D341Med (cell line): Measurements from ENCODE around the gene AGR3.

Experiments used
- DNase-seq: peaks from one replicate; pipeline ENCODE4 v3.0.0; 2012; ENCODE audit warnings: low spot score

The AGR3 gene

GRCh38 chr7:16881844-16882243, at the start of gene AGR3:
AGR3 (minus strand) TSS chr7:16881983; CDS start chr7:16878618, 3,365 bp downstream.
- DNase-seq: no peak

DNA sequence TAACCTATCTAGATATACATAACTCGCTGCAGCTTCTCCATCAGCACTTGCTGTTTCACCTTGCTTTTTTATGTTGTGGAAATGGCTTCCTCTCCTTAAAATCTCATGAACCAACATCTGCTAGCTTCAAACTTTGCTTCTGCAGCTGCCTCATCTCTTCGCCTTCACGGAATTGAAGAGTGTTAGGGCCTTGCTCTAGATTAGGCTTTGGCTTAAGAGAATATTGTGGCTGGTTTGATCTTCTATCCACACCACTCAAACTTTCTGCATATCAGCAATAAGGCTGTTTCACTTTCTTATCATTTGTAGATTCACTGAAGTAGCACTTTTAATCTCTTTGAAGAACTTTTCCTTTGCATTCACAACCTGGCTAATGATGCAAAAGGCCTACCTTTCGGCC, 49.2 kb upstream of the AGR3 start:
- no peak for DNase-seq

- no peak for DNase-seq
Observed at GRCh38 chr7:16929146-16929762, 47.5 kb upstream of the AGR3 start.

DNA sequence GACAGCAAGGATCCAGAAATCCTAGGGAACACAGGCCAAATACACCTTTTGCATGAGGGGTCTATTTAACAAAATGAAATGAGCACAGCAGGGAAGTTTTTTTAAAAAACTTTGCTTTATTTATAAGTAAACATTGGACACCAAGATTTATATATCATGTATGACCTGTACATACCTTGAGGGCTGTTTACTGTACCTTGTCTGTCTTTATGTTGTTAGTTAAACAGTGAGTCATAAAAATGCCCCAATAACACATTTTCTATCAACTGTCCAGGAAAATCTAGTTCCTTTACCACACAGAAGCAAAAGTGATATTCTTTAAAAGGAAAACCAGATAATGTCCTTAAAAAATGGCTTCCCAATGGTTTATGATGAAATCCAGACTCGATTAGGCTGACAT, 45.1 kb upstream of the AGR3 start:
- no peak for DNase-seq

- DNase-seq: no peak
Observed at GRCh38 chr7:16926283-16926682, 44.5 kb upstream of the AGR3 start.

DNA sequence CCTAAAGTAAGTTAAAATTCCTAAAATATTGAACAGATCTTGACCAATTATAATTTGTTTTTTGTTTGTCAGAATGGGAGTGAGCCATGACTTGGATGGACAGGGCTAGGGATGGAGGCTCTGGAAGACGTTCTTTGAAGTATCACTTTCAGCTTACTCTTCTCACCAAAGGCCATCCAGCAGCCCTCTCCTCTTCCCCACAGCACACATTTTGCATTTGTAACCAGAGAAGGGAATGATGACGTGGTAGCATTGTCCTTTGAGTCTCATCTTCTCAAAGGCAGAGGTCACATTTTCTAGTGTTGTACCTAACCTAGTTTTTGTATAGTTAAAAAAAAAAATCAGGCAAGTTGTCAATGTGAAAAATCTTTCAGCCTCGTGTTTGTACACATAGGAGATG, 43.8 kb upstream of the AGR3 start:
- no peak for DNase-seq

DNA sequence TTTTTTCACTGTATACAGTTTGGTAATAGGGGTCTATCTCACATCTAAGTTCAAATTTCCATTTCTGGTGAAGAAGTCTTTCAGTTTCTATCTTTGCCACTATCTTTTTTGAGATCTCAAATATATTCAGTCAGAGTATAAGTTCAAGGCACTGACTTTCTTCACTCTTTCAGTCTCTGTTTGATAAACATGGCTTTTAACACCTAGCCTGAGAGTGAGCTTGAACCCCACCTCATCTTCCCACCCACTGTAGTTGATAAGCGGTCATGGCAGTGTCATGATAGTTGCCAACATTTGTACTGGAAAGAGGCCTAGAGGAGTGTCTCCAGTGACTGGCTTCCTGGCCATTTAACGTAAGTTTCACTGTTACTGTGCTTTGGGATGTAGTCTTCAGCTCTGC, 41.2 kb upstream of the AGR3 start:
- DNase-seq: no peak

DNA sequence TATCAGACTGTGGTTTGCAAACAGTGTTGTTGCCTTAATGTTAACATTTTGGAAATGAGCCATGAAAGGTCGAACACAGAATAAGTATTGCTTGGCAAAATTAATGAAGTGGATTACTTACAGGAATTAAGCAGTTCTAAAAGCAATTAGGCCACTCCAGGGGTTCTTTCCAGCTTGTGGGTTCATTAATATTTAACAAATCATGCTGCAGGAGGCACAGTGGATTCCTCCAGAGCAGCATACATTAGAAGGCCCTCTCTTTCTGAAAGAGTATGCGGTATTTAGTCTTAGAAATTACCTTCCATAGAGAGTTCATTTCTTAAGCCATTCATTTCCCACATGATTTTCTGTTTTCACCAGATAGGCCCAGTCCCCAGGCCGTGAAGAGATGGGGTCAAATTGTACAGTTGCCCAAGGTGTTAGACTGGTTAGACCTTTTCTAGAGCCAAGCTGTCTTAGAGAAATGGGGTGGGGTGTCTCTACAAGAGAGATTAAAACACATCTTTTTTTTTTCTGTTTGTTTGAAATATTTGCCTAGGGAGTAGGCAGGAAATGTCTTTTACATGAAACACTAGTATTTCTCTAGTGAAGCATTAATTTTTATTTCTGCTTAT, 40.0 kb upstream of the AGR3 start:
- no peak for DNase-seq

DNA sequence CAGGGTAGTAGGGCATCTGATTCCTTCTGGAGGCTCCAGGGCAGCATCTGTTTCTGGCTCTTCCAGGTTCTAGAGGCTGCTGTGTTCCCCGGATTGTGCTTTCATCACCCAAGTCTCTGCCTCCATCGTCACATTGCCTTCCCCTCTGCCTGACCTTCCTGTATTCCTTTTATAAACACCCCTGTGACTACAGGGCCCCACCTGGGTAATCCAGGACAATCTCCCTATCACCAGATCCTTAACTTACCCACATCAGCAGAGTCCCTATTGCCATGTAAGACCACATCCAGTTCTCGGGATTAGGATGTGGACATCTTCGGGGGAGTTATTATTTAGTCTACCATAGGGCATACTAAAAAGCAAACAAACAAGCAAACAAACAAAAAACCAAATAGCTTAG, 39.4 kb upstream of the AGR3 start:
- DNase-seq: no peak

DNA sequence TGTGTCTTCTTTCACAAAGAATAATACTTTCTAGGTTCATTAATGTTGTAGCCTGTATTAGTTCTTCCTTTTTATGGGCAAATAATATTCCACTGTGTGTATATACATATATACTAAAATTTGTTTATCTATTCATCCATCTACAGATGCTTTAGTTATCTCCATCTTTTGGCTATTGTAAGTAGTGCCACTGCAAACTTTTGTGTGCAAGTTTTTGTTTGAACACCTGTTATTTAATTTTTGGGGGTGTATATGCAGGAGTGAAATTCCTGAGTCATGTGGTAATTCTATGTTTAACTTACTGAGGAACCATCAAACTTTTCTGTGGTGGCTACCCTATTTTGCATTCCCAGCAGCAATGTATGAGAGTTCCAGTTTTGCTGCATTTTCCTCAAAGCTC, 37.7 kb upstream of the AGR3 start:
- no peak for DNase-seq

DNA sequence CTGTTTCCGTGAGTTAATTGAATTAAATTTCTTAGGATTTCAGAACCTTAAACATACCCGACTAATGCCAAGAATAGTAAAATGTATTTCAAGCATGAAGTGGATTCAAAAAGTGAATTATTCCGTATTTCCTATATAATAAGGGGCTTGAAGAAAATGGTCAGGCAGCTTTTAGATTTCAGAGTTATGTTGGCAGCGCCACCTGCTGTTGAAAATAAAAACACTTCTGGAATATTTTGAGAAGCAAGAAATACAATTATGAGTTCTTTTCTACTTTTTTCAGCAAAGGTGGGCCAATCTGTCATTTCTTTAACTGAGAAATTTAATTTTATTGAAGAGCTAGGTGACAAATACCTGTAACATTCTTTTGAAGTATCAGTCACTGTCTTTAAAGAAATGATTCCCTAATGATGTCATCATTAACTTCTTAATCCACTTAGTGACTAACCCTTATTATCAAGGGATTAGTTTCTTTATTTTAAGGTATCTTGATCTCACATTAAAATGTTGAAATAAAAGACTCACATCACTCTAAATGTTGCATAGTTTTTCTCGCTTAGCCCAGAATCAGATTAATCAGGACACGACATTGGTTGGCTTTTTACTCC, 36.6 kb upstream of the AGR3 start:
- DNase-seq: peak; percentile 30

- DNase-seq: no peak
Observed at GRCh38 chr7:16916738-16917137, 35.0 kb upstream of the AGR3 start.

GRCh38 chr7:16916105-16916639, 34.4 kb upstream of the AGR3 start:
- no peak for DNase-seq

- DNase-seq: no peak
Observed at GRCh38 chr7:16915405-16915804, 33.6 kb upstream of the AGR3 start.

- DNase-seq: no peak
Observed at GRCh38 chr7:16914771-16915170, 33.0 kb upstream of the AGR3 start.

DNA sequence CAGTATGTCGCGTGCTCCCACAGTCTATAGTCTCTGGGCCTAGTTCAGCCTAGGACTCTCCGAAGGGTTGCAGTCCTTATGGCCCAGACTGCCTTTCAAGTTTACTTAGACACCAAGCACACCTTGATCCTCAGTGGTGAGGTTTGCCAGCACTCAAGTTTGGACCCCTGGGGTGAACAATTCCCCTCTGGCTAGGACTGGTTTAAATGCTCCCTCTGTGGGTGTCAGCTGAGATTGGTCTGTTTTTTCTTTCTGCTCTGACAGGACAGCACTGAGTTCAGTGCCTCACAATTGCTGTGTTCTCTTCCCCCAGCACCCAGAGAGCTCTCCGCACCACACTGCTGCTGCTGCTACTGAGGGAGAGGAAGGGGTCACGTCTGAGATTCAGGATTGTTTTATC, 31.9 kb upstream of the AGR3 start:
- DNase-seq: no peak

DNA sequence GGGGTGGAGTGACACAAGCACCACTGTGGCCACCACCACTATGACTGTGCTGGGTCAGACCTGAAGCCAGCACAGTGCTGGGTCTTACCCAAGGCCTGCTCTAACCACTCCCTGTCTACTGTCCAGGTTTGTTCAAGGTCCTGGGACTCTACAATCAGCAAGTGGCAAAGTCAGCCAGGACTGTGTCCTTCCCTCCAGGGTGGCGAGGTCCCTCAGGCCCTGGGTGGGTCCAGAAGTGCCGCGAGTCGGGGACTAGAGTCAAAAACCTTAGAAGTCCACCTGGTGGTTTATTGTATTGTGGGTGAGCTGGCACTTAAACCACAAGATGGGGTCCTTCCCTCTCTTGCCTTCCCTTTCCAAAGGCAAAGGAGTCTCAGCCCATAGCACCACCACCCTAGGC, 30.8 kb upstream of the AGR3 start:
- no peak for DNase-seq

- DNase-seq: no peak
Observed at GRCh38 chr7:16908561-16908960, 26.8 kb upstream of the AGR3 start.

GRCh38 chr7:16905300-16906044, 23.7 kb upstream of the AGR3 start:
- DNase-seq: no peak

GRCh38 chr7:16904076-16904475, 22.3 kb upstream of the AGR3 start:
- DNase-seq: no peak

GRCh38 chr7:16900209-16900768, 18.5 kb upstream of the AGR3 start:
- no peak for DNase-seq

DNA sequence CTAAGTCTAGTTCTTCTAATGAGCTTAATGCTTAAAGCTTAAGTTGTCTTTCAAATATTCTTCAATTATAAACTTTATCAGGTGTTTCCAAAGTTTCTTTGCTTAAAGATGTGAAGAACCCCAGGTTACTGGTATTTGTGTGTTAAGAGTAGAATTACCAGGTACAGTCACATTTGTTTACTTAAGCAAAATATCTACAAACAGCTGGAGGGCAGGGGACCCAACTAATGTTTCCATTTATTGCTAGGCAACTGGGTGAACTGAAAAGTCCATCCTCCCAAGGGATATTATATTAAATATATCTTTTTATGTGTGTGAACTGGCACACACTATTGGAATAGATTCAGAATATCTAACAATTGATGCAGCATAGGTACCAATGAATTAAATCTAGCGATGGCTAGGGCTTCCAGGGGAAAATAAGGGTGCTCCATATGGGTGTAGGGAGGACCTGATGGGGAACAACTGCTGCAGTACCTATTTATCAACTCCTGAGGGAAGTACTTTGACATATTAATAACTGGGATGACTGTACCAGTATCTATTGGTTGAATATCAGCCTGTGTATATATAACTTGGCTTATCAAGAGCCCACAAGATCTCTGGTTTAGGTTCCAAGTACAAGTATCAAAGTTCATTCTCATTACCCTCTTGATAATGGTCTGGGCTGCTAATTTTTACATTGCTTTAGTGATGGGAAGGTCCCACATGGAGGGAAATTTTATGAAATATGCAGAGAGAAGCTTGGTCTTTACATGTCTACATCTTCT, 10.3 kb upstream of the AGR3 start:
- no peak for DNase-seq
